Keratinocyte (primary cell): ENCODE measurements around the gene TAOK2.

Source experiments
- CTCF ChIP-seq, 3 experiments: IDR thresholded peaks in 1 of 3; conservative IDR thresholded peaks in 1 of 3; optimal IDR thresholded peaks in 1 of 3; 2 replicates in 2 of 3; 3 replicates in 1 of 3; pipeline versions ENCODE3 to v1.5.1; 2011; ENCODE audit warnings: low read length in 3 of 3, mild to moderate bottlenecking in 3 of 3, moderate library complexity in 2 of 3, control low read depth in 1 of 3, inconsistent platforms in 1 of 3; ENCODE audit not compliant: insufficient read depth in 2 of 3; ENCODE audit errors: extremely low read depth in 1 of 3
- EZH2 ChIP-seq: IDR thresholded peaks from one replicate; pipeline ENCODE4 v1.6.1; 2012; ENCODE audit warnings: inconsistent platforms, mild to moderate bottlenecking, low read length, moderate library complexity

- TF ChIP-seq CTCF (optimal IDR thresholded peaks at IDR 0.05 in 1 of 3, IDR thresholded peaks at IDR 0.05 in 1 of 3, conservative IDR thresholded peaks at IDR 0.05 in 1 of 3; ENCODE audit: extremely low read depth in 1 of 3, insufficient read depth in 2 of 3, low read length in 3 of 3) (no peak), EZH2 (no peak)
These were observed 1.5 kb downstream of the TAOK2 start for GRCh38 chr16:29975134-29975538.
